Sigmoid colon (tissue), 7 donors: ENCODE measurements around the gene DNAH3. TPM values are rescaled to one million over a fixed set of nuclear protein-coding genes. Genes with fewer than 3 reads are reported as not detected.
"Not testable (repeated sequence)": the region's sequence is repeated elsewhere in the genome, so short reads cannot be mapped to it uniquely, and the experiment has no call there.

ENCODE experiments used
- DNase-seq: peaks from one replicate; pipeline ENCODE4 v3.0.0-alpha.2; 2019
- H3K27ac ChIP-seq, 4 donors: fragments of 200-600 bp; sonication (generic); one replicate each; pipeline ENCODE4 v1.5.1; 2016 to 2019; ENCODE audit warnings: mild to moderate bottlenecking in 1 of 4
- H3K27me3 ChIP-seq, 3 donors: fragments of 200-600 bp; sonication (generic); one replicate each; pipeline ENCODE4 v1.5.1; 2019; ENCODE audit warnings: mild to moderate bottlenecking in 1 of 3
- H3K36me3 ChIP-seq, 4 donors: fragments of 200-600 bp; sonication (generic); one replicate each; pipeline ENCODE4 v1.5.1; 2016 to 2019
- H3K4me1 ChIP-seq, 4 donors: fragments of 200-600 bp; sonication (generic); one replicate each; pipeline ENCODE4 v1.5.1; 2017 to 2019
- H3K4me3 ChIP-seq, 4 donors: fragments of 200-600 bp; sonication (generic); one replicate each; pipeline ENCODE4 v1.5.1; 2017 to 2019; ENCODE audit warnings: mild to moderate bottlenecking in 2 of 4, moderate library complexity in 1 of 4
- H3K9me3 ChIP-seq, 4 donors: fragments of 200-600 bp in 3 of 4; sonication (generic) in 3 of 4; one replicate each; pipeline versions ENCODE4 v1.5.1 to v1.6.1; 2013 to 2019
- EP300 ChIP-seq, 4 donors: sonication (generic); formaldehyde crosslinking; IDR thresholded peaks; one replicate each; pipeline ENCODE4 v1.6.1; 2017; ENCODE audit warnings: antibody characterized with exemption in 4 of 4
- POLR2A ChIP-seq, 2 donors: fragments of 450-650 bp; IDR thresholded peaks; one replicate each; pipeline ENCODE4 v1.6.1; 2016; ENCODE audit warnings: antibody characterized with exemption in 2 of 2, mild to moderate bottlenecking in 2 of 2, moderate library complexity in 2 of 2
- POLR2AphosphoS5 ChIP-seq, 4 donors: sonication (generic); formaldehyde crosslinking; IDR thresholded peaks; one replicate each; pipeline ENCODE4 v1.6.1; 2017; ENCODE audit warnings: antibody characterized with exemption in 4 of 4
- WGBS, 2 donors: extraction: QIAGEN DNeasy Blood & Tissue Kit; methylation state at CpG; one replicate each; pipeline ENCODE4 v1.1.7; 2013; 5-methylcytosine and 5-hydroxymethylcytosine counted together
- intact Hi-C: fragments of 100-400 bp; cut with DNase I; formaldehyde crosslinking; loops from one replicate; pipeline ENCODE4 v1.15.1; 2023
- polyA plus RNA-seq, 3 donors: library from polyadenylated mRNA; stranded (reverse); fragments of 200-250 nt; gene quantifications; one replicate each; pipeline ENCODE4 v1.2.3, GENCODE V29; 2013
- total RNA-seq, 4 donors: library from RNA; depleted of rRNA; stranded (reverse); fragments of >200 nt; gene quantifications; one replicate each; pipeline ENCODE4 v1.1.0, GENCODE V29; 2016
- TF ChIP-seq, protein P1 (sequence below), 4 experiments: fragments of 450-650 bp in 3 of 4; fragments of 200-600 bp in 1 of 4; IDR thresholded peaks; one replicate each; pipeline ENCODE4 v1.5.1; 2016 to 2019; ENCODE audit warnings: antibody characterized with exemption in 4 of 4, mild to moderate bottlenecking in 3 of 4, moderate library complexity in 2 of 4
- donor health status: healthy with polysubstance abuse.
- donor health status: Bipolar disorder and iron deficiency.
- donor health status: healthy.

Gene DNAH3
- total and polyA plus RNA-seq, 7 donors = 0.26 to 0.92 (median 0.60) TPM; not detected in 4

- Histone ChIP-seq H3K27me3 (no peaks in the 10 kb centered on the region), H3K9me3 (no peaks in the 10 kb centered on the region), H3K27ac (no peak overlapping the region), H3K4me1 (no peaks in the 10 kb centered on the region), H3K4me3 (no peak overlapping the region), H3K36me3 (peaks cover 23 to 79% (median 39%) of the 10 kb centered on the region in 4 donors)
- DNase-seq = no peak
- intact Hi-C loops = no loop called here
- 91 to 93% methylated on average over 3 of the region's 3 CpGs for WGBS, 2 donors
- TF ChIP-seq, protein P1, sequence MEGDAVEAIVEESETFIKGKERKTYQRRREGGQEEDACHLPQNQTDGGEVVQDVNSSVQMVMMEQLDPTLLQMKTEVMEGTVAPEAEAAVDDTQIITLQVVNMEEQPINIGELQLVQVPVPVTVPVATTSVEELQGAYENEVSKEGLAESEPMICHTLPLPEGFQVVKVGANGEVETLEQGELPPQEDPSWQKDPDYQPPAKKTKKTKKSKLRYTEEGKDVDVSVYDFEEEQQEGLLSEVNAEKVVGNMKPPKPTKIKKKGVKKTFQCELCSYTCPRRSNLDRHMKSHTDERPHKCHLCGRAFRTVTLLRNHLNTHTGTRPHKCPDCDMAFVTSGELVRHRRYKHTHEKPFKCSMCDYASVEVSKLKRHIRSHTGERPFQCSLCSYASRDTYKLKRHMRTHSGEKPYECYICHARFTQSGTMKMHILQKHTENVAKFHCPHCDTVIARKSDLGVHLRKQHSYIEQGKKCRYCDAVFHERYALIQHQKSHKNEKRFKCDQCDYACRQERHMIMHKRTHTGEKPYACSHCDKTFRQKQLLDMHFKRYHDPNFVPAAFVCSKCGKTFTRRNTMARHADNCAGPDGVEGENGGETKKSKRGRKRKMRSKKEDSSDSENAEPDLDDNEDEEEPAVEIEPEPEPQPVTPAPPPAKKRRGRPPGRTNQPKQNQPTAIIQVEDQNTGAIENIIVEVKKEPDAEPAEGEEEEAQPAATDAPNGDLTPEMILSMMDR (IDR thresholded peaks at IDR 0.05) = no peak
- TF ChIP-seq EP300 (IDR thresholded peaks at IDR 0.05) (no peak), POLR2AphosphoS5 (IDR thresholded peaks at IDR 0.05) (no peak), POLR2A (IDR thresholded peaks at IDR 0.05) (no peak)
These were observed 29.3 kb upstream of the DNAH3 start for GRCh38 chr16:21179983-21180365.

DNA sequence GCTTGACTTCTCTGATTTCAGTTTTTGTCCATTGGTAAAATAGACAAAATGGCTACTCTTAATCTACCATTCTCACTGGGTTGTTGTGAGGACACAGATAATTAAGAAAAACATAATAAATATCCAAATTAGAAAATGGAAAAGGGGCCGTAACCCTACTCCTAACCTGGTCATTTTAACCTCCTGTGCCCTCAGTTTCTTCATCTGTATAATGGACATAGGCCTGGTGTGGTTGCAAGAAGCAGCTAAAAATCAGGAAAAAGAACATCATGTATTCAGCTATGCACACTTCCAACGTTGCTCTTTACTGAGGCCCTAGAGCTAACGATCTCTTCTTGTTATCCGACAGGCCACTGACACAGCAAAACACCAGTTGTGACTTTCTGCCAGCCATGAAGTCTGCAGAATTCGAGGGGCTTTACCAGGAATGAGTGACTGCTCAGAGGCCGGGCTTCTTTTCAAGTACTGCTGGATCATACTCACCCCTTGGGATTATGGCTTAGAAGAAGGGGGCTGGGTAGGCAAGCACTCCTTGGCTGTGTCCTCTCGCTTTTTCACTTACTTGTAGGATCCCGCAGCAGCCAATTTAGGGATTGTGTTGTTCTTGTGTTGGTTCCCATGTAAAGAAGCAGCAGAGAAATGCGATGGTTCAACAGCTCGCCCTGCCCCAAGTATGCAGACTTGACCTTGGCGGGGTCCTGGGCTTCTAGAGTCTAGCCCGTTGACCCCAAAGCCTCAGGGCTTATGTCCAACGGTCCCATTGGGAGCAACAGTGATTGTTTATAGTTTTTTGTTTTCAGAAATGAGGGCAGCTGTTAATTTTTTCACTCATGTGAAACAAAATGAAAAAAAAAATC is 28.7 kb upstream of the DNAH3 start:
- Histone ChIP-seq H3K4me3 (no peak overlapping the region), H3K4me1 (no peaks in the 10 kb centered on the region), H3K36me3 (peaks cover 27 to 85% (median 43%) of the 10 kb centered on the region in 4 donors), H3K27me3 (no peaks in the 10 kb centered on the region), H3K27ac (no peak overlapping the region), H3K9me3 (no peaks in the 10 kb centered on the region)
- no peak for TF ChIP-seq POLR2AphosphoS5 (IDR thresholded peaks at IDR 0.05)
- TF ChIP-seq POLR2A (IDR thresholded peaks at IDR 0.05) = no peak
- no peak for TF ChIP-seq EP300 (IDR thresholded peaks at IDR 0.05)
- TF ChIP-seq, protein P1 (IDR thresholded peaks at IDR 0.05) = no peak
- 87 to 90% methylated on average over 13 of the region's 13 CpGs for WGBS, 2 donors
- intact Hi-C loops = no loop called here
- no peak for DNase-seq

DNA sequence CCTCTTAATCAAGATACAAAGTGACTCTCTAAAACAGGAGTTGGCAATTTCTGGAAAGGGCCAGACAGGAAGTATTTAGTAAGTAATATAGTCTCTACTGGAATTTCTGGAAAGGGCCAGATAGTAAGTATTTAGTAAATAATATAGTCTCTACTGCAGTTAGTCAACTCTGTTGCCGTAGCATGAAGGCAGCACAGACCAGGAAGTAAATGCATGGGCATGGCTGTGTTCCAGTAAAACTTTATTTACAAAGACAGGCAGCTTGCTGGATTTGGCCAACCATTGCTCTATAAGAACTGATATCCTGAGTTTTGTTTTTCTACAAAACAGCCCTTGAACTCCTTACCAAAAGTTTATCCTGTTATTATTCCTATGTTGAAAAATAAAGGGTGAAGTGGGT is 24.8 kb upstream of the DNAH3 start:
- TF ChIP-seq EP300 (IDR thresholded peaks at IDR 0.05) (no peak), POLR2AphosphoS5 (IDR thresholded peaks at IDR 0.05) (no peak), POLR2A (IDR thresholded peaks at IDR 0.05) (no peak)
- TF ChIP-seq, protein P1 (IDR thresholded peaks at IDR 0.05) = no peak
- Histone ChIP-seq H3K27ac (no peak overlapping the region), H3K9me3 (no peaks in the 10 kb centered on the region), H3K36me3 (peaks cover 20 to 100% (median 54%) of the 10 kb centered on the region in 4 donors), H3K27me3 (no peaks in the 10 kb centered on the region), H3K4me1 (no peaks in the 10 kb centered on the region), H3K4me3 (no peak overlapping the region)
- 19 to 30% methylated on average over 1 of the region's 1 CpG for WGBS, 2 donors
- no peak for DNase-seq
- intact Hi-C loops = no loop called here

DNA sequence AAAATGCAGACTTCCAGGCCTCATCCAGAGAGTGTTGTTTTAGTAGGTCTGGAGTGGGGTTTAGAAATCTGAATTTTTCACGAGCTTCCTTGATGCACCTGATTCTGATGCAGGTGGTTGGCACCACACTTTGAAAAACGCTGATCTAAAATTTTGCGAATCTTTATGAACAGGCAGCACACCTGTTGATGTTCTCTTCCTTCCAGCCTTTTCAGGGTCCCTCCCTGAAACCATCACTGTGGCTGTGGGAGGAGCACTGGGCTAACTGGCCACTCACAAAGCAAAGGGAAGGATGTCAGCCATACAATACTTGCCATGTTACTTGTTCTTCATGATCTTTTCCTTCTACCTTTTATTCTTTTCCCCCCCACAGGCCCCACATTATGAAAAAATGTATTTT is 22.0 kb upstream of the DNAH3 start:
- Histone ChIP-seq H3K4me1 (no peaks in the 10 kb centered on the region), H3K9me3 (no peaks in the 10 kb centered on the region), H3K36me3 (peaks cover 20 to 86% (median 44%) of the 10 kb centered on the region in 4 donors), H3K4me3 (no peak overlapping the region), H3K27me3 (no peaks in the 10 kb centered on the region), H3K27ac (no peak overlapping the region)
- TF ChIP-seq POLR2A (IDR thresholded peaks at IDR 0.05) (no peak), POLR2AphosphoS5 (IDR thresholded peaks at IDR 0.05) (no peak), EP300 (IDR thresholded peaks at IDR 0.05) (no peak)
- TF ChIP-seq, protein P1 (IDR thresholded peaks at IDR 0.05) = no peak
- 88 to 93% methylated on average over 3 of the region's 3 CpGs for WGBS, 2 donors
- no peak for DNase-seq
- intact Hi-C loops = no loop called here

GRCh38 chr16:21170116-21170515 is 19.5 kb upstream of the DNAH3 start:
- DNase-seq, H3K27ac ChIP-seq, intact Hi-C loops, H3K9me3 ChIP-seq, H3K4me1 ChIP-seq, H3K27me3 ChIP-seq, H3K4me3 ChIP-seq: not testable (repeated sequence)
- H3K36me3 ChIP-seq = peaks cover 17 to 83% (median 45%) of the 10 kb centered on the region in 4 donors
- 92 to 95% methylated on average over 8 of the region's 8 CpGs for WGBS, 2 donors
